ENCODE measurements around the gene RXRA.

Gene RXRA

GRCh38 chr9:134364391-134365114 lies 38.3 kb downstream of the RXRA start:
- Histone ChIP-seq H2AFZ (ENCODE audit: low read depth, low read length) (no peak overlapping the region), H3K27me3 (ENCODE audit: insufficient read depth, low read length) (no peaks in the 10 kb centered on the region), H3K36me3 (ENCODE audit: insufficient read depth, low read length) (no peaks in the 10 kb centered on the region), H3K4me3 (ENCODE audit: low read length) (no peak overlapping the region), H3K4me1 (ENCODE audit: insufficient read depth, low read length) (peaks cover 5% of the 10 kb centered on the region), H3K9me3 (ENCODE audit: low read length) (no peaks in the 10 kb centered on the region)

- Histone ChIP-seq H3K27me3 (ENCODE audit: insufficient read depth, low read length) (no peaks in the 10 kb centered on the region), H3K4me1 (ENCODE audit: insufficient read depth, low read length) (peaks cover 5% of the 10 kb centered on the region), H3K4me3 (ENCODE audit: low read length) (no peak overlapping the region), H3K9me3 (ENCODE audit: low read length) (no peaks in the 10 kb centered on the region), H3K36me3 (ENCODE audit: insufficient read depth, low read length) (no peaks in the 10 kb centered on the region), H2AFZ (ENCODE audit: low read depth, low read length) (no peak overlapping the region)
Measured at GRCh38 chr9:134365115-134365596, 38.9 kb downstream of the RXRA start.

GRCh38 chr9:134365791-134366222 lies 39.6 kb downstream of the RXRA start:
- Histone ChIP-seq H3K4me1 (ENCODE audit: insufficient read depth, low read length) (peaks cover 5% of the 10 kb centered on the region), H3K9me3 (ENCODE audit: low read length) (no peaks in the 10 kb centered on the region), H3K27me3 (ENCODE audit: insufficient read depth, low read length) (no peaks in the 10 kb centered on the region)

GRCh38 chr9:134366223-134367031 lies 40.2 kb downstream of the RXRA start:
- no peak overlapping the region for H3K4me3 ChIP-seq (ENCODE audit: low read length)
- H3K9me3 ChIP-seq (ENCODE audit: low read length): no peaks in the 10 kb centered on the region
- H3K27me3 ChIP-seq (ENCODE audit: insufficient read depth, low read length): no peaks in the 10 kb centered on the region
- no peaks in the 10 kb centered on the region for H3K36me3 ChIP-seq (ENCODE audit: insufficient read depth, low read length)
- no peak overlapping the region for H2AFZ ChIP-seq (ENCODE audit: low read depth, low read length)
- peaks cover 5% of the 10 kb centered on the region for H3K4me1 ChIP-seq (ENCODE audit: insufficient read depth, low read length)

More at GRCh38 chr9:134365791-134366222, 39.6 kb downstream of the RXRA start:
- no peak overlapping the region for H2AFZ ChIP-seq (ENCODE audit: low read depth, low read length)
- H3K36me3 ChIP-seq (ENCODE audit: insufficient read depth, low read length): no peaks in the 10 kb centered on the region
- no peak overlapping the region for H3K4me3 ChIP-seq (ENCODE audit: low read length)

GRCh38 chr9:134367061-134367460 lies 40.8 kb downstream of the RXRA start:
- Histone ChIP-seq H2AFZ (ENCODE audit: low read depth, low read length) (no peak overlapping the region), H3K36me3 (ENCODE audit: insufficient read depth, low read length) (no peaks in the 10 kb centered on the region), H3K4me3 (ENCODE audit: low read length) (no peak overlapping the region), H3K4me1 (ENCODE audit: insufficient read depth, low read length) (peaks cover 5% of the 10 kb centered on the region), H3K9me3 (ENCODE audit: low read length) (no peaks in the 10 kb centered on the region), H3K27me3 (ENCODE audit: insufficient read depth, low read length) (no peaks in the 10 kb centered on the region)

- H3K27me3 ChIP-seq (ENCODE audit: insufficient read depth, low read length): no peaks in the 10 kb centered on the region
- no peak overlapping the region for H3K4me3 ChIP-seq (ENCODE audit: low read length)
- H3K36me3 ChIP-seq (ENCODE audit: insufficient read depth, low read length): no peaks in the 10 kb centered on the region
- H3K9me3 ChIP-seq (ENCODE audit: low read length): no peaks in the 10 kb centered on the region
- H2AFZ ChIP-seq (ENCODE audit: low read depth, low read length): no peak overlapping the region
- peaks cover 5% of the 10 kb centered on the region for H3K4me1 ChIP-seq (ENCODE audit: insufficient read depth, low read length)
Measured at GRCh38 chr9:134367791-134368490, 41.7 kb downstream of the RXRA start.

GRCh38 chr9:134368571-134368970 lies 42.3 kb downstream of the RXRA start:
- Histone ChIP-seq H3K4me3 (ENCODE audit: low read length) (no peak overlapping the region), H3K4me1 (ENCODE audit: insufficient read depth, low read length) (peaks cover 5% of the 10 kb centered on the region), H2AFZ (ENCODE audit: low read depth, low read length) (no peak overlapping the region)

GRCh38 chr9:134369416-134370212 lies 43.4 kb downstream of the RXRA start:
- Histone ChIP-seq H3K4me3 (ENCODE audit: low read length) (no peak overlapping the region), H3K36me3 (ENCODE audit: insufficient read depth, low read length) (no peaks in the 10 kb centered on the region), H3K4me1 (ENCODE audit: insufficient read depth, low read length) (peaks cover 5% of the 10 kb centered on the region), H3K9me3 (ENCODE audit: low read length) (no peaks in the 10 kb centered on the region), H2AFZ (ENCODE audit: low read depth, low read length) (no peak overlapping the region), H3K27me3 (ENCODE audit: insufficient read depth, low read length) (no peaks in the 10 kb centered on the region)

More at GRCh38 chr9:134368571-134368970, 42.3 kb downstream of the RXRA start:
- H3K27me3 ChIP-seq (ENCODE audit: insufficient read depth, low read length): no peaks in the 10 kb centered on the region
- no peaks in the 10 kb centered on the region for H3K36me3 ChIP-seq (ENCODE audit: insufficient read depth, low read length)
- H3K9me3 ChIP-seq (ENCODE audit: low read length): no peaks in the 10 kb centered on the region

- Histone ChIP-seq H3K36me3 (ENCODE audit: insufficient read depth, low read length) (no peaks in the 10 kb centered on the region), H3K9me3 (ENCODE audit: low read length) (no peaks in the 10 kb centered on the region), H2AFZ (ENCODE audit: low read depth, low read length) (no peak overlapping the region), H3K4me1 (ENCODE audit: insufficient read depth, low read length) (peaks cover 9% of the 10 kb centered on the region), H3K4me3 (ENCODE audit: low read length) (no peak overlapping the region), H3K27me3 (ENCODE audit: insufficient read depth, low read length) (no peaks in the 10 kb centered on the region)
Measured at GRCh38 chr9:134370213-134370492, 43.9 kb downstream of the RXRA start.

GRCh38 chr9:134370638-134371037 lies 44.4 kb downstream of the RXRA start:
- H3K27me3 ChIP-seq (ENCODE audit: insufficient read depth, low read length): no peaks in the 10 kb centered on the region
- no peak overlapping the region for H2AFZ ChIP-seq (ENCODE audit: low read depth, low read length)
- peaks cover 12% of the 10 kb centered on the region for H3K4me1 ChIP-seq (ENCODE audit: insufficient read depth, low read length)
- H3K36me3 ChIP-seq (ENCODE audit: insufficient read depth, low read length): no peaks in the 10 kb centered on the region
- no peak overlapping the region for H3K4me3 ChIP-seq (ENCODE audit: low read length)
- no peaks in the 10 kb centered on the region for H3K9me3 ChIP-seq (ENCODE audit: low read length)

- Histone ChIP-seq H3K9me3 (ENCODE audit: low read length) (no peaks in the 10 kb centered on the region), H3K36me3 (ENCODE audit: insufficient read depth, low read length) (no peaks in the 10 kb centered on the region), H3K4me1 (ENCODE audit: insufficient read depth, low read length) (peaks cover 21% of the 10 kb centered on the region), H3K27me3 (ENCODE audit: insufficient read depth, low read length) (no peaks in the 10 kb centered on the region), H3K4me3 (ENCODE audit: low read length) (no peak overlapping the region), H2AFZ (ENCODE audit: low read depth, low read length) (no peak overlapping the region)
Measured at GRCh38 chr9:134371731-134372130, 45.5 kb downstream of the RXRA start.

GRCh38 chr9:134372581-134373267 lies 46.5 kb downstream of the RXRA start:
- Histone ChIP-seq H3K9me3 (ENCODE audit: low read length) (no peaks in the 10 kb centered on the region), H3K4me3 (ENCODE audit: low read length) (no peak overlapping the region), H2AFZ (ENCODE audit: low read depth, low read length) (no peak overlapping the region), H3K4me1 (ENCODE audit: insufficient read depth, low read length) (peaks cover 26% of the 10 kb centered on the region), H3K36me3 (ENCODE audit: insufficient read depth, low read length) (no peaks in the 10 kb centered on the region), H3K27me3 (ENCODE audit: insufficient read depth, low read length) (no peaks in the 10 kb centered on the region)
